NAMALWA (cell line): ENCODE measurements around the gene CREB3.
A peak's percentile ranks its signal among the peaks of the same experiment; 100 is the strongest.

Source experiments
- DNase-seq: peaks from one replicate; pipeline ENCODE4 v3.0.0-alpha.2; 2015; ENCODE audit warnings: low spot score

Gene CREB3, protein sequence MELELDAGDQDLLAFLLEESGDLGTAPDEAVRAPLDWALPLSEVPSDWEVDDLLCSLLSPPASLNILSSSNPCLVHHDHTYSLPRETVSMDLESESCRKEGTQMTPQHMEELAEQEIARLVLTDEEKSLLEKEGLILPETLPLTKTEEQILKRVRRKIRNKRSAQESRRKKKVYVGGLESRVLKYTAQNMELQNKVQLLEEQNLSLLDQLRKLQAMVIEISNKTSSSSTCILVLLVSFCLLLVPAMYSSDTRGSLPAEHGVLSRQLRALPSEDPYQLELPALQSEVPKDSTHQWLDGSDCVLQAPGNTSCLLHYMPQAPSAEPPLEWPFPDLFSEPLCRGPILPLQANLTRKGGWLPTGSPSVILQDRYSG

DNA sequence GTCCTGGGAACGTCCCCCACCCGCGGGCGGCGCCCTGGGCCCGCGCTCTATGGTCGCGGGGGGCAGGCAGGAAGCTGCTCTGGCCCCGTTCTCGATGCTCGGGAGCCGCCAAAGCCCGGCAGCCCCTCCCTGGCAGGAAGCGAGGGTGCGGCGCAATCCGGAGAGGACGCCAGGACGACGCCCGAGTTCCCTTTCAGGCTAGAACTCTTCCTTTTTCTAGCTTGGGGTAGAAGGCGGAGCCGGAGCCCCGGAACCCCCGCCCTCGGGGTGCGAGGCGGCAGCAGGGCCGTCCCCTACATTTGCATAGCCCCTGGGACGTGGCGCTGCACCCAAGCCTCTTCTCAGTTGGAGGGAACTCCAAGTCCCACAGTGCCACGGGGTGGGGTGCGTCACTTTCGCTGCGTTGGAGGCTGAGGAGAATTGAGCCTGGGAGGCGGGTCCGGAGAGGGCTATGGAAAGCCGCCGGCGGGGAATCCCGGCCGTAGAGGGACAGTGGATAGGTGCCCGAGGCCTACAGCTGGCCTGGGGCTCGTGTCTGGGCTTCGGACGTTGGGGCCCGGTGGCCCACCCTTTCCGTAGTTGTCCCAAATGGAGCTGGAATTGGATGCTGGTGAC, at the start of gene CREB3, which contains the start of gene TLN1:
CREB3 (plus strand) TSS at position 482 of the 615 bp plus-strand sequence; CDS start at position 589, 107 bp downstream.
TLN1 (minus strand) TSS at position 11 of the 615 bp plus-strand sequence. CDS start 6,501 bp downstream, outside the sequence.
- DNase-seq: peak; percentile 98

DNA sequence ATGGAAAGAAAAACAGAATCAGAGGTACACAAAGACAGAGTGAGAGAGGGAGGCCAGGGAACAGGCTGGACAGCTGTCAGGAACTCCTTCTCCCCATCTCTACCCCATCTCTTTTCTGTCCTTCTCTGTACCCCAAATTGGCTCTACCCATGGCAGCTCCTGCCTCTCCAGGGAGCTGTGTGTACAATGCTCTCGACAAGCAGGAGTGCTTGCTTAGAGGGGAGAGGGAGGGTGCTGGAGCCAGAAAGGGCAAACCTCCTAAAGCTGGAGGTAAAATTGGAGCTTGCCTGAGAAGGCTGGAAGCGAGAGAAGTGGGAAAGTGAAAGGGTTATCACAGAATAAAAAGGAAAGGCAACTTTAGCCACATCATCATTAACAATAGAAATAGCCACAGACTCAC, 49.1 kb upstream of the CREB3 start:
- DNase-seq: no peak

DNA sequence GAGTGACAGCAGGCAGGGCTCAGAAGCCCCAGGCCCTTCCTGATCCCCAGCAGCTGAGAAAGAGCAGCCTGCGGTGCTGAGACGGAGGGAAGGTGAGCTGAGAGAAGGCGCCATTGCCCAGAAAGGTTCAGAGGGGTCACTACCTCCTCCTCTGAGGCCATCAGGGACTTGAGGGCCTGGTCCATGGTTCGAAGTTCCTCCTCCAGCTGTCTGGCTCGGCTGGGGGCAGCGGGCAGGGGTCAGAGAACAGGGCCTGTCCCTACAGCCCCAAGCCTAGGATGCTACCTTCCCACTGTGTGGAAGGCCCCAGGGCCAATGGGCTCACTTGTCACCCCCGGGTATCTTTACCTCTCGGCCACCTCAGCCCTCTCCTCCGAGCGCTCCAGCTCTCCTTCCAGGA, 47.5 kb upstream of the CREB3 start:
- no peak for DNase-seq

DNA sequence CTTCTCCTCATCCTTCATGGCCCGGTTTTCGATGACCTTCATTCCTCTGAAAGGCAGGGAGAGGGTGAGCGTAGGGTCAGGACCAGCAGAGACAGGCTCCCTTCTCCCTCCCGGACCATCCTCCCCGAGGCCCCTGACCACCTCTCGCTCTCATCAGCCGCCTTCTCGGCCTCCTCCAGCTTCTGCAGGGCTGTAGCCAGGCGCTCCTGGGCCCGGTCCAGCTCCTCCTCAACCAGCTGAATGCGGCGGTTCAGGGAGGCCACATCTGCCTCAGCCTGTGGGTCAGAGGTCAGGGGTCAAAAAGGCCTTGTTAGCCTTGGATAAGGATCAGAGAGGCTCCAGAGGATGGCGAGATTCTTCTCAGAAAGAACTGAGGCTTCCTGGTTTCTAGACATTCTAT, 47.0 kb upstream of the CREB3 start:
- DNase-seq: no peak

DNA sequence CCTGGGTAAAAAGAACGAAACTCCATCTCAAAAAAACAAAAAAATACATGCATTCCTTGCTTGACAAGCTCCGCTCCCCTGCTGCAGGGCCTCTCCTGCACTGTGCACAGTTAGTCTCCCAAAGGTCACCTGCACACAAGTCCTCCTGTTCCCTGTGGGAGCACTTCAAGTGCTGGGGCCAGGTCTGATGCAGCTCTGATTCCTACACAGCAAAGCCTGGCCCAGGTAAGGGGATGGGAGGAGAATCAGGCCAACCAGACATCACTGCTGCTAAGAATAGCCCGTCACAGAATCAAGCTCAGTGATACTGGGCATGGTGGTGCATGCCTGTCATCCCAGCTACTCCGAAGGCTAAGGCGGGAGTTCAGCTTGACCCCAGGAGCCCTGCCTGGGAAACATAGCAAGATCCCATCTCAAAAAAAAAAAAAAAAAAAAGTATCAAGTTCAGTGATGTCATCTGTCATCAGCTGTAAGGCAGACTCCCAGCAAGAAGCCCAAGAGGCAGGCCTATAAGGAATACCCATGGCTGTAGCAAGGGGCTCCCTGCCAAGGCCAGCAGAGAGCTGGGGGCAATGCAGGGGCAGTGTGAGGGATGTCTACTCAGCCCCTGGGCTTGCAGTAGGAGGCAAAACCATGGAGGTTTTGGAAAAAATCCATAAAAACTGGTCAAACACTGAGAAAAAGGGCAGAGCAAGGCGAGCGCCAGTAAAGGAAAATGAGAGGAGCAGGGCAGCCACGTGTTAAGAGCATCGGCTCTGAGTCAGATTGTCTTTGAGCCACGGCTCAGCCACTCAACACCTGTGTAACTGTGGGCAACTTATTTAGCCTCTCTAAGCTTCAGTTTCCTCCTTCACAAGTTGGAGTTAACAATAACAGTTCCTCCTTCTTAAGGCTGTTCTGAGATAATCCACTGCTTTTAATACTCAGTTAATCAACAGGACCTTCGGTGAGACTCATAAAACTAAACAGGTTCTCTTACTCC, 46.0 kb upstream of the CREB3 start:
- DNase-seq: peak; percentile 75

DNA sequence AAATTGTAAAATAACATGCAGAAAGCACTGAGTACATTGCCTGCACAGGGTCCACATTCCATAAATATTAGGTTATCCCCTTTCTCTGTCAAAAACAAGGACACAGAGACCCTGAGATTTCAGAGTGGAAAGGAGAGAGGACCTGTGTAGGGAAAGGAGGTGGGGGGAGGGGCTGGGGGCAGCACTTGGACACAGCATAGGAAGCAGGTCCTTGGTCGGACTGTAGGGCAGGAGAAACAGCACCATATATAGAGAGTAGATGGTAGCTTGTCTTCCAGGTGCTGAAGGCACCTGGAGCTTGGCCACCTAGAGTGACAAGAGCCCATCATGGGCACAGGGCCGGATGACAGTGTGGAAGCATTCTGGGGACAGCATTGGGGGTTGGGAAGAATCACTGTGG, 45.2 kb upstream of the CREB3 start:
- DNase-seq: no peak

DNA sequence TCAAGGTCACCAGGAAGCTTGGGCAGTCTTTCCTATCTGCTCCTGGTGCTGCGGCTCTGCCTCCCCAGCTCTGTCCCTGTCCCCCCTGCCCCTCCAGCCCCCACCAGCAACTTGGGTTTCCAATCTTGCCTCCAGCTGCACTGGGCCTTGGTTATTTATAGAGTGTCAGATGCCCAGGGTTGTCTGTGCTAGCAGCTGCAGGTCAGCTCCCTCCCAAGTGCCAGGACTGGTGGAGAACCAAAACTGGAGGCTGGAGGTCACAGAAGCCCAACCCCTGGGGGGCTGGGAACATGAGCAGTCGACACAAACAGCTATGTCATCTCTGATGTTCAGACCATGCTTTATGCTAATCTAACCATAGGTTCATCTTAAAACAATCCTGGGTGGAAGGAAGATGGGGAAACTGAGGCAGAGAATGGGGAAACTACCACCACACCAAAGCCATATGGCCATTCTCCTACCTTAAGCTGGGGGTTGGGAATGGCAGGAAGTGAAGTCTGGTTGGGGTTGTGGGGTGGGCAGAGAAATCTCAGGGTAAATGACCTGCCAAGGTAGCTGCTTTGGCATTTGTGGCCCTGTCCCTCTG, 44.4 kb upstream of the CREB3 start:
- peak; percentile 33 for DNase-seq

DNA sequence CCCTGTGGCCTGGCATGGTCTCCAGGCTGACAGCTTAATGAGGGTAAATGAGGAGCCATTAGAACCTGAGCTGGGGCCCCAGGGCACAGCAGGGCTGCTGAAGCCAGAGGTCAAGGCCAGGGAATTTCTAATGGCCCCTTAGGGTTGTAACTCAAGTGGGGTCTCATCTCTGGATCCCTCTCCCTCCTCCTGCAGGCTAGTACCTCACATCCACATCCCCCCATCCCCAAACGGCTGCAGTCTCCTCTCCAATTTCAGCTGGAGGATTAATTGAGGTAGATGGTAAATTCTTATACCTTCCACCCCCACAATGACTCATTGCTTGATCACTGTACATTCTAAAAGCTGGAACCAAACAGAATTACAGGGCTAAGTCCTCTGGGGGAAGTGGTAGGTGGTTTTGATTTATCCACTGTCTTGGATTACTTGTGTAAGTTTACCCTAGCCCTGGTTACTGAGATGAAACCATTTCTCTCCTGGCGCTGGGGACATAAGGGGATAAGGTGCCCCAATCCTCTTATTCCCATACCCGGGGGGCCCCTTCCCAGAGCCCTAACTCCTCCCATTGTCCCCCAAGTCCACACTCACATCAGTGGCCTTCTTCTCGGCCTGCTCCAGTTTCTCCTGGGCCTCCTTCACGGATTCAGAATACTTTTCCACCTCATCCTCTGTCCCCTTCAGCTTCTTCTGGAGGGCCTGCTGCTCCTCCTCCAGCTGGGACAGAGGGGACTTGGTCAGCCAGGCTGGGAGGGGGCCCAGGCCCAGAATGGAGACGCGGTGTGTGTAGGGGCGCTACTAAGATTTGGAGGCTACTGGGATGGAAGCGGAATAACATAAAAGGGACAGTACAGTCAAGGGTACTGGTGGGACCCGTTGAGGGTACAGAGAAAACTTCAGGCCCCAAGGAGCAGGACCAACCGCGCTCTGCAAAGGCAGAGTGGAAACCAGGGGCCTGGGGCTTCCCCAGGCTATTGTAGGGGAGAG, 43.6 kb upstream of the CREB3 start:
- peak; percentile 35 for DNase-seq

DNA sequence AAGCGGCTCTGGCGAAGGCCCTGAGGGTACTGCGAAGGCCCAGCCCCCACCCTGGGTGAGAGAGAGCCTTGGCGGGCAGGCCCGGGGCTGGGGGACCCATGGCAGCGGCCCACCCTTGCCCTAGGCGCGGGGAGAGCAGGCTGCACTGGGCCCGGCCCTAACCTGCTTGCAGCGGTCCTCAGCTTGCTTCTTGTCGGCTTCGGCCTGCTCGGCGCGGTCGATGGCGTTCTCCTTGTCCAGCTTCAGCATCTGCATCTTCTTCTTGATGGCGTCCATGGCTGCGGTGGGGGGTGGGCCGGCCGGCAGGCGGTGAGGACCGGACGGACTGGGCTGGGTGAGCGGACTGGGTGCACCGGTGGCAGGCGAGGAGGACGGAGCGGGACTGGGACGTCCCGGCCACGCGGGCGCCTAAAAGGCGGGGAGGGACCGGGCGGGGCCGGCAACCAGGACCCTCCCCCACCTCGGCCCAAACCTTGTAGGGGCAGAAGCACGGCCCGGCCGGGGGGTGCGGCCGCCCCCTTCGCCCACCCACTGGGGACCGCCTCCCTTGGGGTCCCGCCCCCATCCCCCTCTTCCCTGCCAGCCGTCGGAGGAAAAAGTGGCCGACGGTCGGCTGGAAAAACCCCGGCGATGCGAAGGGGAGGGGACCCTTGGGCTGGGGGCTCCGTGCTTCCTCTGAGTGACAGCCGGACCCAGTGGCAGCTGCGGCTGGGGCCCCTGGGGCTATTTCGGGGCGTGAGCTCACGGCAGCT, 42.7 kb upstream of the CREB3 start, which contains the start of gene TPM2:
TPM2 (minus strand) TSS at position 384 of the 752 bp plus-strand sequence; CDS start at position 276, 108 bp downstream.
- DNase-seq: peak; percentile 38

DNA sequence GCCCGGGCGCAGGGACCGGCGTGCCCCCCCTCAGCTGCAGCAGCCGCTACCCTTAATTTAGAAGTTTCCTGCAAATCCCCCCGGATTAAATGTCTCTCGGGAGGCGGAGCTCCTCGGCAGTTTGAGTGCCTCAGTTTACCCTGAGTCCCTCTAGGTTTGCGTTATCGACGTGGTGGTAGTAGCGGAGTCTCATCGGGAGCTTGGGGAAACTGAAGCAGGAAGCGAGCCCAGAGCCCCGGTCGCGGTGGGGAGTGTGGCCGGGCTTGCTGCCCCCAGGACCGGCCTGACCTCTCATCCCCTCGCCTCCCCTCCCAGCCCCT, 42.2 kb upstream of the CREB3 start:
- DNase-seq: no peak

DNA sequence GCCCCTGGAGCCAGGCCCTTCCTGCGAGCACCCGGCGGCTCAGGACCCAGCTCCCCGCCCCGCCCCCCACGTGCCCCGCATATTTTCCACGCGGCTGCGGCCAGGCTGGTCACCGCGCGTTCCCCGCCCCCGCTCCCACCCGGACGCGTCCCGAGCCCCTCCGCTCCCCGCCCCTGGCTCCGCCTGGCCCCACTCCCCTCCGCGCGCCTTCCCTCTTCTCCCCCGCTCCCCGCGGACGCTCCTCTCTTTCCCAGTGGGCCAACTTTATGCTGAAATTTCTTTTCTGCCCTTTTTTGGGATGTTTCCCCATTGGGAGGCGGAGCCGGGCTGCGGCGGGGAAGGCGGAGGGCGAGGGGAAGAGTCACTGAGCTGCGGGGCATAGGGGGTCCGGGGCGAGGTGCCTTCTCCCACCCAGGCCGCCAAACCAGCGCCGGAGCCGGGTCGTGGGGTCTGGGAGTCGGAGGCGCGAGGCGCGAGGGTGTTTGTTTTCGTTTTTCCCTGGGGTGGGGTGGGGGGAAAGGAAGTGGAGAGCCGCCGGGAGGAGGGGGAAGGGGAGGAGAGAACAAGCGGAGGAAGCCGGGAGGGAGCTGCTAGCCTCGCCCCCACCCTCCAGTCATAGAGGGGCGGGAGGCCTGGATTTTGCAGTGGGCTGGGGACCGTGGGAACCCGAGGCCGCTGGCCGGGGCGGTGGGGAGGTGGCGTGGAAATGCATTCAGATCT, 41.7 kb upstream of the CREB3 start:
- no peak for DNase-seq

DNA sequence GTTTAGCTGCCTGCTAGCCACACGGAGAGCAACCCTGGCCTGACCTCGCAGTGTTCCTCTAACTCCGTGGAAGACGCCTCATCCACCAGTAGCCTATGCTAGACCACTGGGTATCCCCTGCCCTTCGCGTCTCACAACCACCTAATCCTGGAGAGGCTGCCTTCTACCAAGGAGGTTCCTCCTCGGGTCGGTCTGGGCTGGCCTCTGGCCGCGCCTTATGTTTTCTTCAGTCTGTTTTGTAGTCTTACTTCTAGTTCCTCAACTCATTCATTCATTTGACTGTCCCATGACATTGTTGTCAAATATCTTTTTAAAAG, 41.2 kb upstream of the CREB3 start:
- no peak for DNase-seq

DNA sequence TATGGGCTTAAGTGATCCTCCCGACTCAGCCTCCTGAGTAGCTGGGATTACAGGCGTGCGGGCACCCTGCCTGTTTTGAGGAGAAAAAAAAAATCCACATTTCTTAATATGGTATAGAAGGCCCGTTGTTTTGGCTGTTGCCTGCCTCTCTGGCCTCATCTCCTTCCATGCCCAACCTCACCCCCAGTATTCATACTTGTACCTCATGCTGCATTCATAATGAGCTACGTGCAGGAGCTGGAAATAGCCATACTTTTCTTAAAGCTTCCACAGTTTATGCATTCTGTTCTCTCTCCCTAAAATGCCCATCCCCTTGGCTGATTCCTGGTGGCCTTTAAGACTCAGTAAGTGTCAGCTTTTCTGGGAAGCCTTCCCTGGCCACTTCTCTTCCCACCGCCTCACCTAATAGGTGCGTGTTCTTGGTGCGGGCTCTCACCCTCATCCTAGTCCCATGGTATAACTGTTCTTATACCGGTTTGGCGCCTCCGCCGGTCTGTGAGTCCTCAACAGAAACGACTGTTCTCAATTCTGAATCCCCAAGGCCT, 40.6 kb upstream of the CREB3 start:
- DNase-seq: no peak

DNA sequence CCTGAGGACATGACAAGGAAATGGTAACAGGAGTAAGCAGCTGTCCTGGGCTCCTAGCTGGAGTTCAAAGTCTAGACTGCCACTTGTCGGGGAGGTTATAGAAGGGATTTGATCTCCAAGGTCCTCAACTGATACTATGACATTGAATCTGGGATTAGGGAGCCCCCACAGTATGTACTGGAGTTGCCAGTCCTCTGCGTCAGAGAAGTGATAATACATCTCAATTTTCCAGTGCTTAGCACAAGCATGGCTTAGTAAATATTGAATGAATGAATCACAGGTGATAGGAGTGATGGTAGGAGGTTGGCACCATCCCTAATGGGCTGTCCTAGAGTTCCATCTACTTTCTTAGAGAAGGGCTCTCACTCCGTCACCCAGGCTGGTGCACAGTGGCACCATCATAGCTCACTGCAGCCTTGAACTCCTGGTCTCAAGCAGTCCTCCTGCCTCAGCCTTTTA, 36.5 kb upstream of the CREB3 start:
- DNase-seq: no peak

DNA sequence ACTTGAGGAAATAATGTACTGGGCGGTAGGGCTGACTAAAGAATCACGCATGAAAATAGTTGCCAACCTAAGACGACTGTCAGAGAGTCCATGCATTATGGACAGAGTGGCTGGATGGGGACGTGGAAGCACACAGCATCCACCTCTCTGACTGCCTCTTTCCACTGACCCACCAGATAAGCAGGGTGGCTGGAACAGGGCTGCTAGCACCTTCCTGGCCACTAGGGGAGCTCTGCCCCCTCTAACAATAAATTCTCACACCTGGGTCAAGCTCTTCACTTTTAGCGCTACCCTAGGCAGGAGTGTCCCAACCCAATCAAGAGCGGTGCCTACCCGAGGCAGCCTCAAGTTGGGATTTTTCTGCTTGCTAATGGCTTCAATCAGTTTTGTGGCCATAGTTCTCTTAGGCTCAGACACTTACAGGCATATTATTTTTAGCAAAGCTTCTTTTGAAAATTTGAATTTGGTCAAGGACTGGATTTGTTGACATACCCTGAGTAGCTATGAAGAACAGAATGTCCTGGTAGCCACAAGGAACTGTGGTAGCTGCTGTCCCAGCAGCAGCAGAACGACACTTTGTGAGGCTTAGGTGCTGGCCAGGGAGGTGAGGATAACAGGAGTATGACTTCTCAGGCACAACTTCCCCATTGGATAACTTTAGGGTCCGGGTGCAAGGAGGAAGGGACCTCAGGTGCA, 35.8 kb upstream of the CREB3 start:
- peak; percentile 76 for DNase-seq

DNA sequence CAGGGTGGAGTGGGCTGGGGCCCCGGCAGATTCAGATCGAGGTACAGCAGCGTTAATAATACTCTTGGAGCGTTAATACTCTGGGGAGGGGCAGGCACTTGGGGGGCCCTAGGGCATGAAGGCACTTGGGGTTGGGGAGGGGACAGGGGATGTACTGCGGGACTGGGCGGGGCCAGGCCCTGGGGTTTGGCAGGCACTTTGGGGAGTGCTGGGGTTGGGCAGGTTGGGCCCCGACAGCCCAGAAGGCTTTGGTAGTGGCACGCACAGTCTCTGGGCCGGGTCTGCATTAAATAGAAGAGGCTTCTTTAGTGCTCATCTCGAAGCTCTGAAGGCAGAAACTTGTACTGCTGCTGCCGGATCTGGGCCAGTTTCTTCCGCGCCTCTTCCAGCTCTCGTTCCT, 35.0 kb upstream of the CREB3 start:
- no peak for DNase-seq

DNA sequence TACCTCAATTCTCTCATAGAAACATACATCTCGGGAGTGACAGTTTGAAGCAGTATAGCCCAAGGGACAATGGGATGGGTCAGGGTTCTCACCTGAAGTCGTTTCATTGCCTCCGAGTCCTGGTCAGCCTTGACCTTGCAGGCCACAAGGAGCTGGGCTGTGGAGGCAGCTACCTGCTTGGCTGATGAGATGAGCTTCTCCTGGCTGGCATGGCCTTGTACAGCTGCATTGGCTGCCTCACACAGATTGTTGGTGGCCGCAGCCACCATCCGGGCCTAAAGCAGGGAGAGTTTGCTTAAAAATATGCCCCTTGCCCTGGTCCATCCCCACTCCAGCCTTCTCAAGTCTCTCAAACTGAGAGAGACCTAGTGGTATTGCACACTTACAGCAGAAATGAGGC, 34.2 kb upstream of the CREB3 start:
- DNase-seq: no peak

DNA sequence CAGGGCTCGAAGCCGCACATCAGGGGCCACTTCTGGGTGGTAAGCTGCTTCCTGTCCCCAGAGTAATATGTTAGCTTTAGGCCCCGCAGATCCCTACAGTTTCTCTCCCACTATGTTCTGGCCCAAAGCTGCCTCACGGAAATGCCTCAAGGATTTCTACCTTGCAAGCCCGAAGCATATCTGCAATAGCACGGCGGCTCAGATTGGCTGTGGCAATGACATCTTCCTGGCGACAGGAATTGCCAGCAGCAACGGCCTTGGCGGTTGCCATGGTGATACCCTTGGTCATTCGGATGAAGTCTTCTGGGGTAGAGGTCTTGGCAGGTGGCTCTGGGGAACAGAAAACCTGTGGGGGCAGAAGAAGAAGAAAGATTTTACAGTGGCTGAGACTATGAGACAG, 32.4 kb upstream of the CREB3 start:
- no peak for DNase-seq

DNA sequence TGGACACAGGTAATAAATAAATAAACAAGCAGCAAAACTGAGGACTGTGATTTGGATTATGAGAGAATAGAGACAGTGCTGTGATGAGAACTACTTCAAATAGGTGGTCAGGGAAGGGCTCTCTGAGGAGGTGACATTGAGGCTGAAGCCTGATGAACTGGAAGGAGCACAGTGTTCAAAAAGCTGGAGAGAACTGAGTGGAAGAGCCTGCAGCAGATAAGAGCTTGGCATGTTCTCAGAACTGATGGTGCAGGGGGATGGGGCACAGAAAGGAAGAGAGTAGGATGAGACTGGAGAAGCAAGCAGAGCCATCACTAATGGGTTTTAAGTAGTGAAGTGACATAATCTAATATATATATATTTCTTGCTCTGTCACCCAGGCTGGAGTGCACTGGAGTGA, 31.5 kb upstream of the CREB3 start:
- no peak for DNase-seq
